ENCODE results near the gene FRMD4A.

The FRMD4A gene

DNA sequence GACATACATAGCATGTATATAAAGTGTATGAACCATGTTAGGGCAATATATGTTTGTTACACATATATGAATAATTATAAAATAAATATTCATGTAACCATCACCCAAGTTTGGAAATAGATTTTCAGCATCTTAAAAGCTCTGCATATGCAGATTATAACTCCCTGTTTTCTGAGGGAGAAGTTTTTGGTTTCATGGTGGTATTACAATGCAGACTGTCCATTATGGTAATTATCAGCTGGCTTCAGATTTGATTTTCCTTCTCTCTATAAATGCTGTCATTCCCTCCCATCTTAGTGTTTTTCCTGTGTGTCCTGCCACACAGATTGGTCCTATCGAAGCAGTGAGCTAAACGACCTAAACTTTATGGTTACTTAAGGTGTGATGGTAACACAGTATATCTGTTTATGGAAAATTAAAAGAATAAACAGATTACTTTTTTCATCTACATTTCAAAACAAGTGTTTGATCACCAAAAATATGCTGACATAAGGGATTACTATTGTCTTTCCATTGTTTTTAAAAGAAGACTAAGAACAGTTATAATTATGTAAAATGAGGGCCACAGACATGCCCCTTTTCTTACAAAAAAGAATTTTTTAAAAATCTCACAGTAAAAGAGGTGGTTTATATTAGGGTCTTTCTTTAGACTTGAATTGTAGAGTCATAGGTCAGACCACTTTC is 726.2 kb downstream of the FRMD4A start:
- no peak for DNase-seq (ENCODE audit: low read depth)

DNA sequence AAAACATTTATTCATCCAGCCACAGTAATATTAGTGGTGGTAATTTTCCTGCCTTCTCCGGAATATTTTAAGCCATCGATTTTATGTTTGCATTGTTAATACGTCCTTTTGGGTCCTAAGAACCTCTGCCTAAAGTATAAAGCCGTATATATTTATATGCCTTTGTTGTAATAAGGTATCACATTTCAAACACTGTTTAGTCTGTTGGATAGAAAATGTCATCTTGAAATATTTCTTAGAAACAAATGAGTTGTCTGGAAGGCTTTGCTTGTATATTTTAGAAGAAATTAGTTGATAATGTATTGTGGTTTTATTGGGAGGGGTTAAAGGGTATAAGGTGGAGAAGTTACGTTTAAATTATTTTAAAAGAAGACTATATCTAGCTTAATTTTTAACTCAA is 732.8 kb downstream of the FRMD4A start:
- DNase-seq (ENCODE audit: low read depth): no peak

DNA sequence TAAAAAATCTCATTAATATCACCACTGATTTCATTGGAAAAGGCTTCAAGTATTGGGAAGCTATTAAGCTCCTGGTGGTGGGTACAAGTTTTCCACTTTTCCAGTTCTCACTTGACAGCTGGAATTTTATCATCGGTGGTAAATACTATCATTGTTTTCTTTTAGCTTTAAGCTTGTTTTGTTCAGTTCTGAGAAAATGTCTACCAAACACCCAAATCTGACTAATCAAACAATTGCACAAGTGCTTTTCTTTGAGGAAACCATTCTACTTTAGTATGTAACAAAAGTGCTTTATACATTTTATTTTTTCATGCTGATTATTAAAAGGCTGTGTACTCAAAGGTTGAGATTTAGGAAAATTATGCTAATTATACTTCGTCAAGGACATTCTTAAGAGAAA is 736.1 kb downstream of the FRMD4A start:
- DNase-seq (ENCODE audit: low read depth): peak; percentile 51
